ENCODE results near the gene PTGER2.
A peak's percentile ranks its signal among the peaks of the same experiment; 100 is the strongest.

Gene PTGER2

DNA sequence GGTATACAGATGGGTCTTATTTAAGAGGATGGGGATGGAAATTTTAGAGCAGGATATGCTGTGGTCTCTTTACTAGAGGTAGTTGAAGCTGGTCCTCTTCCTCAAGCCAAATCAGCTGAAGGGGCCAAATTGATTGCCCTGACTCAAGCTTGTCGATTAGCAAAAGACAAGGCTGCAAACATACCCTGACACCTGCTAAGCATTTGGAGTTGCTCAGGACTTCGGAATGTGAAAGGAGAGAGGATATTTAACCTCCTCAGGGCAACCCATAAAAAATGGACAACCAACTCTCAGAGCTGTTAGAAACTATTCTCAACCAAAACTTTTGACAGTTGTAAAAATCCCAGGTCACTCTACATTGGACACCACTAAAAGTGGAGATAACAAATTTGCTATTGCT is 31.0 kb upstream of the PTGER2 start:
- TF ChIP-seq, protein P1, sequence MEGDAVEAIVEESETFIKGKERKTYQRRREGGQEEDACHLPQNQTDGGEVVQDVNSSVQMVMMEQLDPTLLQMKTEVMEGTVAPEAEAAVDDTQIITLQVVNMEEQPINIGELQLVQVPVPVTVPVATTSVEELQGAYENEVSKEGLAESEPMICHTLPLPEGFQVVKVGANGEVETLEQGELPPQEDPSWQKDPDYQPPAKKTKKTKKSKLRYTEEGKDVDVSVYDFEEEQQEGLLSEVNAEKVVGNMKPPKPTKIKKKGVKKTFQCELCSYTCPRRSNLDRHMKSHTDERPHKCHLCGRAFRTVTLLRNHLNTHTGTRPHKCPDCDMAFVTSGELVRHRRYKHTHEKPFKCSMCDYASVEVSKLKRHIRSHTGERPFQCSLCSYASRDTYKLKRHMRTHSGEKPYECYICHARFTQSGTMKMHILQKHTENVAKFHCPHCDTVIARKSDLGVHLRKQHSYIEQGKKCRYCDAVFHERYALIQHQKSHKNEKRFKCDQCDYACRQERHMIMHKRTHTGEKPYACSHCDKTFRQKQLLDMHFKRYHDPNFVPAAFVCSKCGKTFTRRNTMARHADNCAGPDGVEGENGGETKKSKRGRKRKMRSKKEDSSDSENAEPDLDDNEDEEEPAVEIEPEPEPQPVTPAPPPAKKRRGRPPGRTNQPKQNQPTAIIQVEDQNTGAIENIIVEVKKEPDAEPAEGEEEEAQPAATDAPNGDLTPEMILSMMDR (conservative IDR thresholded peaks at IDR 0.05; ENCODE audit: low read depth, low read length), result no peak

DNA sequence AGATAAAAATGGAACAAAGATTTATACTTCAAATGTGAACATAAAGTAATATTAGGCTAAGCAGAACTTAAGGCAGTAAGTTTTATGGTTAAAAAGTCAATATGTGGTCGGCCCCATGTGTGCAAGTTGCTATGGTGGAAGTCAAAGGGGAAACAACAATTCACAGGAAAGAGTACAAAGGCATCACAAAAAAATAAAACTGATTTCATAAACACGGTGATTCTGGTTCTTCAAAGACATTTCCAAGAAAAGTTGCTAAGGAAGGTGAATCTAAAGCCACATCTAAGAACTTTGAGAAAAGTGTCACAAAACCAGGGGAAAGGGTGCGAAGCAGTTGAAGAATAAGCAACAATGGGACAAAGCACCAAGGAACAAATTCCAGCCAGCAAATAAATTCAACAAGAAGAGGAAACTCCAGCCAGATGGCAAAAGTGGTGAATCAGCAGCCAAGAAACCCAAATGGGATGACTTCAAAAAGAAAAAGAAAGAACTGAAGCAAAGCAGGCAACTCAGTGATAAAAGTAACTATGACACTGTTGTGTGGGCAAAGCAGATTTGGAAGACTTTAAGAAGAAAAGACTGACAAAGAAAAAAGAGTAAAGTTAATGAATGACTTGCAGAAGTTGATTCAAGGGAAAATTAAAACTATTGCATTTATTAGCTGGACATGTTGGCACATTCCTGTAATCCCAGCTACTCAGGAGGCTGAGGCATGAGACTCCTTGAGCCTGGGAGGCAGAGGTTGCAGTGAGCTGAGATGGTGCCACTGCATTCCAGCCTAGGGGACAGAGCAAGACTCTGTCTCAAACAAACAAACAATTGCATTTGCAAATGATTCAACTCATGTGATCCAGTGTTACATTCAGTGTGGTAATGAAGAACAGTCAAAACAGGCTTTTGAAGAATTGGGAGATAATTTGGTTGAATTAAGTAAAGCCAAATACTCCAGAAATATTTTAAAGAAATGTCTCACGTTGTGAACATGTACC is 27.2 kb upstream of the PTGER2 start:
- TF ChIP-seq, protein P1 (conservative IDR thresholded peaks at IDR 0.05; ENCODE audit: low read depth, low read length), result no peak
- no peak overlapping the region for H3K4me3 ChIP-seq (ENCODE audit: low read depth, low read length)
- DNase-seq (ENCODE audit: low read depth), result peak; percentile 19

More for the DNA sequence above, 31.0 kb upstream of the PTGER2 start:
- no peak for DNase-seq (ENCODE audit: low read depth)
- H3K4me3 ChIP-seq (ENCODE audit: low read depth, low read length), result no peak overlapping the region

DNA sequence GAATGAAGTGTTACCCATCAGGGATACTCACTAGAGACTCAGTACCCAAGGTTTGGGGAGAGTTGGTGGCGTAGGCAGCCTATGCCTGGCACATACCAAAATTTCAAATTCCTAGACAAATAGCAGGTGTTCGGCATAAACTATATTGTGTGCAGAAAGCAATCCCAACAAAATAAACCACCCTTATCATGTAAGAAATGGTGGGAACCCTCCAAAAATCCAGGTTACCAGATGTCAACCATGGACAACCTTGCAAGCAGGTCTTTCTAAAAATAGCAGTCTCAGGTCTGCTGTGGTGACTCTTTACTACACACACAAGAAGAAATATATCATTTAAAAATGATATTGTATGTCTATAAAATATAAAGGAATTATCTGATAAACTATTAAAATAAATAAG is 17.7 kb upstream of the PTGER2 start:
- DNase-seq (ENCODE audit: low read depth), result no peak
- TF ChIP-seq, protein P1 (conservative IDR thresholded peaks at IDR 0.05; ENCODE audit: low read depth, low read length), result no peak
- no peak overlapping the region for H3K4me3 ChIP-seq (ENCODE audit: low read depth, low read length)

DNA sequence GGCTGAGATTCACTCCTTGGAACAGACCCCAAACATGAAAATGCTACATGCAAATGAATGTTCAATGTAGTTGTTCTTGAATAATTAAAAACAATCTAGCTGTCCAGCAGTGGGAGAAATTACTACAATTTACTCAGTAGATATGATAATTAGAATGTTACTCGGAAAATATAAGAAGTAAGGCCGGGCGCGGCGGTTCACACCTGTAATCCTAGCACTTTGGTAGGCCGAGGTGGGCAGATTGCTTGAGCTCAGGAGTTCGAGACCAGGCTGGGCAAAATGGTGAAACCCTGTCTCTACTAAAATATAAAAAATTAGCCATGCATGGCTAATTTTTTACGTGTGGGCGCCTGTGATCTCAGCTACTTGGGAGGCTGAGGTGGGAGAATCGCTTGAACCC is 15.3 kb upstream of the PTGER2 start:
- no peak overlapping the region for H3K4me3 ChIP-seq (ENCODE audit: low read depth, low read length)
- TF ChIP-seq, protein P1 (conservative IDR thresholded peaks at IDR 0.05; ENCODE audit: low read depth, low read length), result no peak
- no peak for DNase-seq (ENCODE audit: low read depth)

DNA sequence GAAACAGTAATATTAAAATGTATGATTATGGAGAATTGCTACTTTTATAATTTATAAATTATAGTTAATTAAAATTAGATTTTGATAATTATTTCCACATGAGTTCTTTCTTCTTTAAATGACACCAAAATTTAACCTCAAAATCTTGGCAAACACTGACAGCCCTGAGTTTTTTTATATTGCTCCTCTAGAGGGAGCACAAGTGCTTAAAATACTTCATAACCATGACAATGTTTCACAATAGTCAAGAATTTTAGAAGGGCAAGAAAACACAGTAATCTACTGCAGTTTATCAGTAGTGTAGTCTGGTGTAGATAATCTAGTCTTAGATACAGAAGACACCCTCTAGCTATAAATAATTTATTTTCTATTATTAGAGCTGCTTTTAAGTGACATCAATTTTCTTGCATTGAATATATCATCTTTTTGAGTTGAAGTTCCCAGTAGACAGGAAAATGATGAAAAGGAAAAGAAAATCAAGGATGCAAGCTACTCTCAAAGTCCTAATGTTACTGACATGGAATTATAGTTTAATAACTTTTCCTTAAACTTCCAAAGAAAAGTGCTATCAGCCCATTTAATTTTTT is 14.3 kb upstream of the PTGER2 start:
- TF ChIP-seq, protein P1 (conservative IDR thresholded peaks at IDR 0.05; ENCODE audit: low read depth, low read length), result peak; percentile 62
- peak; percentile 77 for DNase-seq (ENCODE audit: low read depth)
- no peak overlapping the region for H3K4me3 ChIP-seq (ENCODE audit: low read depth, low read length)

DNA sequence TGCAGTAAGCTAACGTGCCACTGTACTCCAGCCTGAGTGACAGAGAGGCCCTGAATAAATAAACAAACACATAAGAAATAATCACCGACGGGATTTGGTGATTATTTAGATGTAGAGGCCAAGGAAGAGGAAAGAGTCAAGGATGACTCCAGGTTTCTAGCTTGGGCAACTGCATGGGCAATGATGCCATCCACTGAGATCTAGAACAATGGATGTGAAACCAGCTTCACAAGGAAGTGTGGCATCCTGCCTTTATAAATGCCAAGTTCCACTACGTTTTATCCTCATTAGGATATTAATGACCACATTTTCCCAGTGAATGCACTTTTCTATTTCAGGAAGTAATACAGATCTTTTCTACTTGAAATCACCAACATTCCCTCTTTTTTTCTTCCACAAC is 10.9 kb upstream of the PTGER2 start:
- DNase-seq (ENCODE audit: low read depth), result no peak
- H3K4me3 ChIP-seq (ENCODE audit: low read depth, low read length), result no peak overlapping the region
- TF ChIP-seq, protein P1 (conservative IDR thresholded peaks at IDR 0.05; ENCODE audit: low read depth, low read length), result no peak

Measured in choroid plexus epithelial cell (primary cell).